T-helper 1 cell treated with Interleukin-12 subunit alpha and Interleukin-12 subunit beta and Interleukin-4 antibody, amounts not matched to agents 30 ng/mL and 1 ng/mL, for 36 hours (primary cell): ENCODE results near the gene ABCB1. TPM values are rescaled to one million over a fixed set of nuclear protein-coding genes. Genes with fewer than 3 reads are reported as not detected.

Experiments
- intact Hi-C: fragments of 100-400 bp; cut with micrococcal nuclease; formaldehyde crosslinking; loops from one replicate; pipeline ENCODE4 v1.15.1; 2024
- total RNA-seq: library from RNA; stranded (reverse); gene quantifications from 2 replicates; pipeline ENCODE4 v1.2.3, GENCODE V29; 2022

Gene ABCB1
- total RNA-seq = 2.5 and 3.9 TPM in 2 replicates

- intact Hi-C loops = loop anchor here (1.0 to 2.0 kb wide), 3 partner anchors 28 to 256 kb away; partner anchors contain the start of genes CROT and RUNDC3B
Measured at GRCh38 chr7:87600130-87601124, at the start of gene ABCB1. ABCB1 (minus strand) TSS chr7:87600884; CDS start chr7:87600184, 700 bp downstream.

GRCh38 chr7:87648316-87648715 lies 47.6 kb upstream of the ABCB1 start:
- intact Hi-C loops = no loop called here

- intact Hi-C loops = no loop called here
Measured at GRCh38 chr7:87645446-87645845, 44.8 kb upstream of the ABCB1 start.

- intact Hi-C loops = no loop called here
Measured at GRCh38 chr7:87635921-87636320, 35.2 kb upstream of the ABCB1 start.

- intact Hi-C loops = loop anchor here (1.0 to 5.0 kb wide), 10 partner anchors 29 to 590 kb away; partner anchors contain the start of genes ABCB1, ADAM22, CROT and DBF4
Measured at GRCh38 chr7:87628780-87629569, 28.3 kb upstream of the ABCB1 start.

- intact Hi-C loops = loop anchor here (5.0 kb wide), 1 partner anchor 570 kb away; the partner anchor contains the start of gene ELAPOR2
Measured at GRCh38 chr7:87627634-87627994, 26.9 kb upstream of the ABCB1 start.

DNA sequence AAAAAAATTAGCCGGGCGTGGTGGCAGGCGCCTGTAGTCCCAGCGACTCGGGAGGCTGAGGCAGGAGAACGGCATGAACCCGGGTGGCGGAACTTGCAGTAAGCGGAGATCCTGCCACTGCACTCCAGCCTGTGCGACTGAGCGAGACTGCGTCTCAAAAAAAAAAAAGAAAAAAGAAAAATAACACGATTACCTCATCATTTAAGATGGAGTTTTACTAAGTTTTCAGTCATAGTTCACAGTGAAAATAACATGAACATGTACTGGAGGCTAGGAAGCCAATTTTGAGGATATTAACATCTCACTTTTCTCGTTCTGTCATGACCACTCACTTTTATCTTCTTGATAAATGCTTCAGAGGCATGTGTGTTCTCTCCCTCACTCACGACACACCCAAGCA lies 24.4 kb upstream of the ABCB1 start:
- intact Hi-C loops = loop anchor here (5.0 kb wide), 1 partner anchor 568 kb away; the partner anchor contains the start of gene ELAPOR2

DNA sequence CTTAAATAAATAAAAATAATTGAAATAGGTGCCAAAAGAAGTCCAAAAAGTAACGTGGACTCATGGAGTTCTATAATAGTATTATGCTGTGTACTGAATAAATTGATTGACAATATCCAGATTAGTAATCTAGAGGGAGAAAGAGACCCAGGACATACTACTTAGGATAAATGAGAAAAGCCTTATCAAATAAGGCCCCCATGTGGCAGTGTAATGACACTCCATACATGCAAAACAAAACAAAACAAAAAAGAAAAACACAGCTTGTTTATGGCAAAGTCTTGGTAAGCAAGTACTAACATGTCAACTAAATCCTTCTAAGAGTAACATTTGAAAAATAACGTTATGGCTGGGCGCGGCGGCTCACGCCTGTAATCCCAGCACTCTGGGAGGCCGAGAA lies 23.9 kb upstream of the ABCB1 start:
- intact Hi-C loops = loop anchor here (1.0 to 5.0 kb wide), 2 partner anchors 118 to 567 kb away; partner anchors contain the start of gene ELAPOR2

DNA sequence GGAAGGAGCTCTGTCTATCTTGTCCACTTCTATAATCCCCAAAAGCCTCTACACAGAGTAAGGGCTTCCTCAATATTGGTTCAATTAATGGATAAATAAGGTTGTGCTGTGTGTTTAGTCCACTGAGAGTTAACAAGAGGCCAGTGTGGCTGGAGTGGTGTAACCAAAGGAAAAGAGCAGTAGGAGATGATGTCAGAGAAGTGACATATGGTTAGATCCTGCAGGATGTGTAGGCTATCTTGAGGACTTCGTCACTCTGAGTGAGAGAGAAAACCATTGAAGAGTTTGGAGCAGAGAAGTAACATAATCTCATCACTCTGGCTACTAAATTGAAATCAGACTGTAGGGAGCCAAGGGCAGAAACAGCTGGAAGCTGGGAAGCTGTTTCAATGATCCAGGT lies 14.5 kb upstream of the ABCB1 start:
- intact Hi-C loops = no loop called here

DNA sequence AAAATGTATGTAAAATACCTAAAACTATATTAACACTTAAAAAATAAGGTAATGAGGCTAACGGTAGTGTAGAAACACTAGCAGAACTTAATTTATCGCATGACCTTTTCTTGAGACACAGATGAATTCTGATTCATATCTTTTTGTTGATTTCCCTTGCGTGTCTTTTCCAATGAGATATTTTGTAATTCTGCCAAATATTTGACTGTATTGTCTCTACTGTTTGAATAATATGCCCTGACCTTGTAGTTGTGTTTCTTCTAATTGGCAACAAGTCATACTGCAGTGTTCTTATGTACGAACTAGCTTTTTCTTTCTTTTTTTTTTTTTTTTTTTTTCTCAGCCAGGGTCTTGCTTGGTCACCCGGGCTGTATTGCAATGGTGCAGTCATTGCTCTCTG lies 9.2 kb upstream of the ABCB1 start:
- intact Hi-C loops = no loop called here

DNA sequence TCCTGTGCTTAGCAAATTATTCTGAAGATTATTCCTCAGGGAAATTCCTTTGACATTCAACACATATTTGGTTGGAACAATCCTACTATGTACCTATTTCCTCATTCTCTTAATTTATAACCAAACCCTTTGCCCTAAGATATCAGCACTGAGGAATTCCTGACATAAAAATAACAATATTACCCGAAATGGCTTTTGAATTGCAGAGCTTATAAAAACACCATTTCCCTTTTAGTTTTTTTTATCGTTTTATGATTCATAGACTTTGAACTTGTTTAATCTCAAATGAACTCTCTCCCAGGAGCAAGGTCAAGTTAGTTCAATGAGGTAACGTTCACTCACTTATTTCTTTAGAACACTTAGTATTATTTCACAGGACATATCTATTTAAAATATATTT lies 7.7 kb upstream of the ABCB1 start:
- intact Hi-C loops = no loop called here

GRCh38 chr7:87604264-87604663 lies 3.6 kb upstream of the ABCB1 start:
- intact Hi-C loops = no loop called here

DNA sequence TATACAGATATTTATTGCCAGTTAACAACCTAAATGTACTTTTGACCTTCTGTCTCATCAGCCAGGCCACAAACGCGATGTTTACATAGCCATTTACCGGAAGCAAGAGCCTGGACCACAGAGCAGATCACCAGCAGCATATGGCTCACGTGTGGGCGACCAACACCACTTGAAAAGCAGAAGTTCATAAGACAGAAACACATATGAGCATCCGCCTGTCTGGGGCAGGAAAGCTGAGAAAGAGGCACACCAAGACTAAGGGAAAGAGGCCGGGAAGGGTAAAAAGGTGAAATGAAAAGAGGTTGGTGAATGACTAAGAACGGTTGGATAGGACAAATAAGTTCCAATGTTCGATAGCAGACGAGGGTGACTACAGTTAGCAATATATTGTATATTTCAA lies 1.3 kb downstream of the ABCB1 start:
- intact Hi-C loops = loop anchor here (1.0 to 2.0 kb wide), 2 partner anchors 9 to 621 kb away; partner anchors contain the start of gene SRI

GRCh38 chr7:87598234-87599009 lies 2.3 kb downstream of the ABCB1 start:
- intact Hi-C loops = loop anchor here (1.0 to 2.0 kb wide), 2 partner anchors 8 to 622 kb away; partner anchors contain the start of gene SRI

GRCh38 chr7:87596696-87597095 lies 4.0 kb downstream of the ABCB1 start:
- intact Hi-C loops = no loop called here

GRCh38 chr7:87596136-87596535 lies 4.5 kb downstream of the ABCB1 start:
- intact Hi-C loops = no loop called here

- intact Hi-C loops = no loop called here
Measured at GRCh38 chr7:87592300-87592699, 8.4 kb downstream of the ABCB1 start.

GRCh38 chr7:87591211-87591610 lies 9.5 kb downstream of the ABCB1 start:
- intact Hi-C loops = no loop called here

DNA sequence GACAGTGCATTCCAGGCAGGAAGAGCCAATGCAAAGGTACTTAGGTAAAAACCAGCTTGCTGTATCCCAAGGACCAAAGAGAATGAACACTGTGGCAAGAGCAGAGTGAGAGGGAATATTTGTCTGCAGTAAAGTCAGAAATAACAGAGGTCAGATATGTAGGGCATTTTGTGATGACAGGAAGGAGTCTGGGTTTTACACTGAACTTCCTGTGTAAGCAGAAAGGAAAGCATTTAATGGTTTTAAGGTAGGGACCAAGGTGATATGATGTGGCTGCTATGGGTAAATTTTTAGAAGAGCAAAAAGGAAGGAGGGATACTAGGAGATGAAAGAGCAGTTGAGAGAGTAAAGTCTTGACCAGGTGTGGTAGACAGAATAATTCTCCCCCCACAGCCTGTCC lies 10.1 kb downstream of the ABCB1 start:
- intact Hi-C loops = loop anchor here (1.0 kb wide), 1 partner anchor 9 kb away; no protein-coding TSS in a partner anchor

DNA sequence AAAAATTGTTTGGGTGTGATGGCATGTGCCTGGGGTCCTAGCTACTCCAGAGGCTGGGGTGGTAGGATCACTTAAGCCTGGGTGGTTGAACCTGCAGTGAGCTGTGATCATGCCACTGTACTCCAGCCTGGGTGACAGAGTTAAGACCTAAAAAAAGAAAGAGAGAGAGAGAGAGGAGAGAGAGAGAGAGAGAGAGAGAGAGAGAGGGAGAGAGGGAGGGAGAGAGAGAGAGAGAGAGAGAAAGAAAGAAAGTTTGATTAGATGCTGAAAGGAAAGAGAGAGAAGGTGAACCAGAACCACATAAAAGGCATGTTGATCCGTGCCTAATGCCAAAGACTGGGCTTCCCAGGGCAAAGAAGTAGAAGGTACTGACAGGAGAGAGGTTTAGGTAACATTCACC lies 11.1 kb downstream of the ABCB1 start:
- intact Hi-C loops = loop anchor here (1.0 kb wide), 1 partner anchor 10 kb away; no protein-coding TSS in a partner anchor

- intact Hi-C loops = no loop called here
Measured at GRCh38 chr7:87581723-87582122, 19.0 kb downstream of the ABCB1 start.
